IMR-90 (cell line): Measurements from ENCODE around the gene CEP43. TPM values are rescaled to one million over a fixed set of nuclear protein-coding genes. Genes with fewer than 3 reads are reported as not detected.

Experiments used
- ATAC-seq: fragments of 200-7000 bp; cut with Tn5 transposase; 2 replicates; pipeline ENCODE4 v1.9.1; 2020; ENCODE audit warnings: low read depth, mild to moderate bottlenecking, moderate library complexity
- BruUV-seq: library from RNA; stranded (reverse); fragments of 400-500 nt; replicated peaks from 2 replicates; lab custom pipeline; 2021; lab: Mats Ljungman, UMichigan
- CTCF ChIA-PET: fragments of 300-600 bp; formaldehyde crosslinking; extraction: SDS; loops from one replicate; lab custom pipeline; 2021; ENCODE audit warnings: antibody characterized with exemption; lab: Yijun Ruan, JAX
- POLR2A ChIA-PET: fragments of 300-600 bp; sonication (Branson Sonifier 250); formaldehyde crosslinking; loops from one replicate; lab custom pipeline; 2022; ENCODE audit warnings: antibody characterized with exemption; ENCODE audit not compliant: unreplicated experiment; lab: Charles Lee
- DNase-seq: peaks from one replicate; pipeline ENCODE4 v3.0.0; 2013
- H2AFZ ChIP-seq: replicated peaks from 2 replicates; pipeline ENCODE3; 2013; ENCODE audit warnings: low read length, mild to moderate bottlenecking; ENCODE audit not compliant: poor library complexity
- H2AK5ac ChIP-seq: 2 replicates; pipeline ENCODE4 v1.6.1; 2013; ENCODE audit warnings: low read depth, low read length, inconsistent platforms
- H2AK9ac ChIP-seq: replicated peaks from 2 replicates; pipeline ENCODE3; 2013; ENCODE audit warnings: mild to moderate bottlenecking, low read depth, low read length, moderate library complexity; ENCODE audit not compliant: poor library complexity
- H2BK120ac ChIP-seq: 2 replicates; pipeline ENCODE4 v1.6.1; 2013; ENCODE audit warnings: low read depth, low read length, inconsistent platforms
- H2BK15ac ChIP-seq: 3 replicates; pipeline ENCODE4 v1.6.1; 2013; ENCODE audit warnings: low read depth, low read length, inconsistent platforms
- H2BK20ac ChIP-seq: 2 replicates; pipeline ENCODE4 v1.6.1; 2013; ENCODE audit warnings: low read depth, mild to moderate bottlenecking, inconsistent platforms, low read length, moderate library complexity
- H2BK5ac ChIP-seq: 2 replicates; pipeline ENCODE4 v1.6.1; 2013; ENCODE audit warnings: mild to moderate bottlenecking, low read depth, low read length, inconsistent platforms; ENCODE audit not compliant: poor library complexity, severe bottlenecking
- H3K14ac ChIP-seq: replicated peaks from 2 replicates; pipeline ENCODE4 v1.6.1; 2013; ENCODE audit warnings: low read depth, low read length, inconsistent platforms
- H3K18ac ChIP-seq: 2 replicates; pipeline ENCODE4 v1.6.1; 2013; ENCODE audit warnings: low read depth, low read length, control low read depth
- H3K23ac ChIP-seq: 2 replicates; pipeline ENCODE4 v1.6.1; 2013; ENCODE audit warnings: low read depth, low read length, inconsistent platforms
- H3K27ac ChIP-seq: 2 replicates; pipeline ENCODE4 v1.5.1; 2013; ENCODE audit warnings: mild to moderate bottlenecking, control low read depth, low read length; ENCODE audit not compliant: insufficient read depth
- H3K27me3 ChIP-seq: 2 replicates; pipeline ENCODE4 v1.6.1; 2013; ENCODE audit warnings: low read length; ENCODE audit not compliant: control insufficient read depth, insufficient read depth
- H3K36me3 ChIP-seq: 2 replicates; pipeline ENCODE4 v1.6.1; 2013; ENCODE audit warnings: low read length, mixed read lengths; ENCODE audit not compliant: control insufficient read depth, insufficient read depth
- H3K4ac ChIP-seq: 2 replicates; pipeline ENCODE4 v1.6.1; 2013; ENCODE audit warnings: low read depth, low read length, inconsistent platforms
- H3K4me1 ChIP-seq: 2 replicates; pipeline ENCODE4 v1.6.1; 2013; ENCODE audit warnings: low read length, mixed read lengths; ENCODE audit not compliant: control insufficient read depth, insufficient read depth
- H3K4me2 ChIP-seq: 2 replicates; pipeline ENCODE4 v1.6.1; 2013; ENCODE audit warnings: low read depth, mild to moderate bottlenecking, control low read depth, low read length, moderate library complexity
- H3K4me3 ChIP-seq: 2 replicates; pipeline ENCODE4 v1.5.1; 2013; ENCODE audit warnings: low read depth, mild to moderate bottlenecking, control low read depth, low read length, moderate library complexity; ENCODE audit not compliant: insufficient read depth
- H3K56ac ChIP-seq: 2 replicates; pipeline ENCODE4 v1.6.1; 2013; ENCODE audit warnings: low read length, inconsistent platforms; ENCODE audit not compliant: insufficient read depth; ENCODE audit errors: extremely low read depth
- H3K79me1 ChIP-seq, 2 experiments: 2 replicates each; pipeline ENCODE4 v1.6.1; 2013; ENCODE audit warnings: low read length in 2 of 2, inconsistent platforms in 1 of 2, low read depth in 1 of 2
- H3K9ac ChIP-seq: 2 replicates; pipeline ENCODE4 v1.6.1; 2013; ENCODE audit warnings: low read depth, low read length, control low read depth
- H3K9me1 ChIP-seq: 2 replicates; pipeline ENCODE4 v1.6.1; 2013; ENCODE audit warnings: low read length, inconsistent platforms; ENCODE audit not compliant: insufficient read depth
- H3K9me3 ChIP-seq: 2 replicates; pipeline ENCODE4 v1.6.1; 2013; ENCODE audit warnings: low read length; ENCODE audit not compliant: control insufficient read depth, insufficient read depth
- H4K20me1 ChIP-seq: 2 replicates; pipeline ENCODE4 v1.6.1; 2013; ENCODE audit warnings: low read length, inconsistent platforms; ENCODE audit not compliant: insufficient read depth
- H4K5ac ChIP-seq: 2 replicates; pipeline ENCODE4 v1.6.1; 2013; ENCODE audit warnings: mild to moderate bottlenecking, low read depth, low read length, control low read depth
- H4K8ac ChIP-seq, 2 experiments: 2 replicates each; pipeline ENCODE4 v1.6.1; 2013; ENCODE audit warnings: low read depth in 2 of 2, low read length in 2 of 2, control low read depth in 1 of 2, inconsistent platforms in 1 of 2
- H4K91ac ChIP-seq: 2 replicates; pipeline ENCODE4 v1.6.1; 2013; ENCODE audit warnings: low read depth, low read length, inconsistent platforms; ENCODE audit not compliant: insufficient read depth
- BHLHE40 ChIP-seq: fragments of 150-350 bp; IDR thresholded peaks from 2 replicates; pipeline ENCODE4 v1.6.1; 2016; ENCODE audit warnings: mild to moderate bottlenecking, low read depth, low read length
- CHD1 ChIP-seq: IDR thresholded peaks from 2 replicates; pipeline ENCODE4 v1.6.1; 2012; ENCODE audit warnings: low read depth, low read length, improper control_type of control experiment
- MAFK ChIP-seq: IDR thresholded peaks from 2 replicates; pipeline ENCODE4 v1.6.1; 2012; ENCODE audit warnings: low read depth, low read length, improper control_type of control experiment
- MXI1 ChIP-seq: IDR thresholded peaks from 2 replicates; pipeline ENCODE4 v1.6.1; 2012; ENCODE audit warnings: low read depth, mild to moderate bottlenecking, low read length, moderate library complexity, borderline replicate concordance
- POLR2A ChIP-seq: IDR thresholded peaks from 2 replicates; pipeline ENCODE4 v1.6.1; 2012; ENCODE audit warnings: mild to moderate bottlenecking, low read depth, low read length
- RCOR1 ChIP-seq: IDR thresholded peaks from 2 replicates; pipeline ENCODE4 v1.6.1; 2012; ENCODE audit warnings: mild to moderate bottlenecking, low read length, improper control_type of control experiment; ENCODE audit not compliant: insufficient replicate concordance
- SMC3 ChIP-seq: fragments of 150-350 bp; IDR thresholded peaks from 2 replicates; pipeline ENCODE4 v1.6.1; 2016; ENCODE audit warnings: low read depth, mild to moderate bottlenecking, antibody characterized with exemption, low read length, moderate library complexity
- WGBS, 2 experiments: methylation state at CpG; one replicate each; pipeline versions ENCODE4 v1.1.5 to v1.1.7; 2013; ENCODE audit warnings: missing lambda C conversion rate in 2 of 2; ENCODE audit not compliant: insufficient read length in 1 of 2; ENCODE audit errors: extremely low coverage in 2 of 2; 5-methylcytosine and 5-hydroxymethylcytosine counted together
- dilution Hi-C: fragments of 300-500 bp; cut with HindIII; formaldehyde crosslinking; loops from one replicate; pipeline ENCODE4 v1.14.3; 2018; ENCODE audit warnings: low sequenced_read_pairs; ENCODE audit not compliant: unreplicated experiment
- in situ Hi-C: fragments of 300-500 bp; cut with MboI; formaldehyde crosslinking; loops from 3 replicates; pipeline ENCODE4 v1.14.3; 2019; ENCODE audit warnings: low sequenced_read_pairs, inconsistent platforms, mixed read lengths
- intact Hi-C: fragments of 100-400 bp; cut with micrococcal nuclease; formaldehyde crosslinking; loops from 2 replicates; pipeline ENCODE4 v1.10.0; 2022
- polyA plus RNA-seq, 3 experiments: library from polyadenylated mRNA; depleted of rRNA; stranded (reverse); fragments of >200 nt; gene quantifications; 2 replicates each; pipeline ENCODE4 v1.2.3, GENCODE V29; 2012; ENCODE audit warnings: low replicate concordance in 1 of 3
- total RNA-seq: library from RNA; depleted of rRNA; stranded (reverse); fragments of >200 nt; gene quantifications from 2 replicates; pipeline ENCODE4 v1.2.3, GENCODE V29; 2012

Gene CEP43
- total and polyA plus RNA-seq, 2 of the 4 experiments (the other 2 are of a cell fraction) = 8.6 to 10.7 TPM

DNA sequence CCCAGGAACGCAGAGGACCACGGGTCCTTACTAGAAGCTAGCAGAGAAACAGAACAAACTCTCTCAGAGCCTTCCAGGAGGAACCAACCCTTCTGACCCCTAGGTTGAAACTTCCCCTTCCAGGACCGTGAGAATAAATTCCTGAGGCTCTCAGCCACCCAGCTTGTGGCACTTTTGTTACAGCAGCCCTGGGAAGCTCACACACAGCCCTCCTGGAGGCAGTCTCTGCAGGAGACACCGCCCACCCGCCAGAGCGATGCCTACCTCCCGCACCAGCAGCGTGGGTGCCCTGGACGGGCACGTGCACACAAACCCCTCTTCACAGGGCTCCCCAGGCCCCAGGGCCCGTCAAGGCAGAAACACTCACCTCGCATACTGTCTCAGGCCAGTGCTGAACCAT lies 47.1 kb upstream of the CEP43 start:
- no peak overlapping the region for H3K18ac ChIP-seq
- intact Hi-C loops = no loop called here
- H2AK5ac ChIP-seq = no peak overlapping the region
- no peak overlapping the region for H2BK5ac ChIP-seq
- H4K91ac ChIP-seq = no peak overlapping the region
- no peak overlapping the region for H2BK15ac ChIP-seq
- H2AFZ ChIP-seq = no peak overlapping the region
- peaks cover 6% of the 10 kb centered on the region; the same call in 1 of the 2 replicates for H3K4me1 ChIP-seq
- no peak overlapping the region for H3K14ac ChIP-seq
- in situ Hi-C loops = no loop called here
- H3K4me3 ChIP-seq = no peak overlapping the region
- no peak overlapping the region for H4K5ac ChIP-seq
- dilution Hi-C loops = no loop called here
- no peak overlapping the region for H2AK9ac ChIP-seq
- H3K27me3 ChIP-seq = no peaks in the 10 kb centered on the region
- no peak overlapping the region for H2BK120ac ChIP-seq
- H3K27ac ChIP-seq = no peak overlapping the region
- H4K20me1 ChIP-seq = no peaks in the 10 kb centered on the region
- H3K4me2 ChIP-seq = no peak overlapping the region
- DNase-seq (no peak), ATAC-seq (no peak)
- H3K4ac ChIP-seq = no peak overlapping the region
- no peaks in the 10 kb centered on the region; the same call in 1 of the 2 replicates for H3K9me1 ChIP-seq
- H4K8ac ChIP-seq = no peak overlapping the region
- H3K36me3 ChIP-seq = peaks cover 2% of the 10 kb centered on the region; the same call in 1 of the 2 replicates
- no peak overlapping the region for H3K9ac ChIP-seq
- BruUV-seq = no TSS peak
- CTCF ChIA-PET = interaction anchor here (0.6 kb wide), 1 partner anchor 1297 kb away, joined by 3 read pairs; no protein-coding TSS in a partner anchor
- H3K79me1 ChIP-seq = peaks cover 0 to 3% of the 10 kb centered on the region in 2 experiments; a peak in 1 of 4 replicates
- H3K23ac ChIP-seq = no peak overlapping the region
- no peak overlapping the region for H3K56ac ChIP-seq
- no peaks in the 10 kb centered on the region for H3K9me3 ChIP-seq
- no CpG with 5 or more reads among the region's 12 CpGs for WGBS, 2 experiments
- POLR2A ChIA-PET = no interaction called here
- no peak overlapping the region for H2BK20ac ChIP-seq
- no peak for TF ChIP-seq RCOR1
- no peak for TF ChIP-seq CHD1
- no peak for TF ChIP-seq POLR2A
- TF ChIP-seq SMC3 = no peak
- TF ChIP-seq MAFK = no peak
- no peak for TF ChIP-seq MXI1
- no peak for TF ChIP-seq BHLHE40
